ENCODE measurements around the gene KRT33B.

DNA sequence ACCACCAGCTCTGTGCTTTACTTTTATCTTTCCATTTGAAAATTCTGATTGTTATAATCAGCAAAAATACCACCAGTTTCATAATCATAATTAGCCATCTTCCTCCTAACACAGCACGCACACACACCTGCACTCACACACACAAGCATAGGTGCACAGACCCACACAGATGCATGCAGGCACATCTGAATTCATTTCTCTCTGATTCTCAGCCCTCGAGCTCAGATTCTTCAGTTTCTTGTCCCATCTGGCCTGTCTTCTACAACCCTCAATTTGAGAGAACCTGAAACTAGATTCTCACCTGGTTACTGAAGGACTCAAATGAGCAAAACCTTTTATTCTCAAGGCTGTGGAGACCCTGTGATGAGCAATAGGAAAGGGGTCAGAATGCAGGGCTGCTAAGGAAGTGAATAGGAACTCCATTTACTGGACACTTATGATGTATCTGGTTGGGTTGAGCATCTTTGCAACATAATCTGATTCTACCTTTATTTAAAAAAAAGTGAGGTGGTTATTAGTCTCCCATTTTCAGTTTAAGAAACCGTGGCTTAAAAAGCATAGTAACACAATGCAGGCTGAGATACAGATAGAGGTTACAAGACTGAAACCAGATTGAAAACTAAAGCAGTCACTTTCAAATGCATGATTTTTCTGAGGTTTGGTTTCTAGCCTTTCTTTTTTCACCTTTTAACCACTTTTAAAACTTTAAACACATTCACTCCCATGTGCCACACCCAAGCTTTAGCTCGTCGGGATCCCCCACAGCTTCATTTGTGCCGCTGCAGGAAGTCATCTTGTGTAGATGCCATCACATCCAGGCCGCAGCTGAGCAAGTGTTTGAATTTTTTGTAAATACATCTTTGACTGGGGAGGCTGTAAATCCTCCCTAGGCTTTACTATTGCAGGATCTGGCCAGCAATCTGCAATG, 28.4 kb downstream of the KRT33B start:
- TF ChIP-seq CTCF (IDR thresholded peaks at IDR 0.05) (no peak), ATF2 (CRISPR knock-in tag; IDR thresholded peaks at IDR 0.05; ENCODE audit: borderline replicate concordance, low read depth) (no peak), JUN (CRISPR knock-in tag; IDR thresholded peaks at IDR 0.05) (no peak), CREB1 (CRISPR knock-in tag; IDR thresholded peaks at IDR 0.05) (no peak), NFYB (CRISPR knock-in tag; conservative IDR thresholded peaks at IDR 0.05; ENCODE audit: low read depth) (no peak), HMGA2 (CRISPR knock-in tag; IDR thresholded peaks at IDR 0.05) (no peak)
- TF ChIP-seq, protein P1, sequence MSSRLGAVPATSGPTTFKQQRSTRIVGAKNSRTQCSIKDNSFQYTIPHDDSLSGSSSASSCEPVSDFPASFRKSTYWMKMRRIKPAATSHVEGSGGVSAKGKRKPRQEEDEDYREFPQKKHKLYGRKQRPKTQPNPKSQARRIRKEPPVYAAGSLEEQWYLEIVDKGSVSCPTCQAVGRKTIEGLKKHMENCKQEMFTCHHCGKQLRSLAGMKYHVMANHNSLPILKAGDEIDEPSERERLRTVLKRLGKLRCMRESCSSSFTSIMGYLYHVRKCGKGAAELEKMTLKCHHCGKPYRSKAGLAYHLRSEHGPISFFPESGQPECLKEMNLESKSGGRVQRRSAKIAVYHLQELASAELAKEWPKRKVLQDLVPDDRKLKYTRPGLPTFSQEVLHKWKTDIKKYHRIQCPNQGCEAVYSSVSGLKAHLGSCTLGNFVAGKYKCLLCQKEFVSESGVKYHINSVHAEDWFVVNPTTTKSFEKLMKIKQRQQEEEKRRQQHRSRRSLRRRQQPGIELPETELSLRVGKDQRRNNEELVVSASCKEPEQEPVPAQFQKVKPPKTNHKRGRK (CRISPR knock-in tag; IDR thresholded peaks at IDR 0.05; ENCODE audit: borderline replicate concordance) = no peak

Measured in WTC11 (cell line).